ENCODE data around the gene KCNIP1.
"Not testable (repeated sequence)": the region's sequence is repeated elsewhere in the genome, so short reads cannot be mapped to it uniquely, and the experiment has no call there.

KCNIP1 gene

GRCh38 chr5:170757669-170758068 is 253.8 kb downstream of the KCNIP1 start:
- no peak for DNase-seq

DNA sequence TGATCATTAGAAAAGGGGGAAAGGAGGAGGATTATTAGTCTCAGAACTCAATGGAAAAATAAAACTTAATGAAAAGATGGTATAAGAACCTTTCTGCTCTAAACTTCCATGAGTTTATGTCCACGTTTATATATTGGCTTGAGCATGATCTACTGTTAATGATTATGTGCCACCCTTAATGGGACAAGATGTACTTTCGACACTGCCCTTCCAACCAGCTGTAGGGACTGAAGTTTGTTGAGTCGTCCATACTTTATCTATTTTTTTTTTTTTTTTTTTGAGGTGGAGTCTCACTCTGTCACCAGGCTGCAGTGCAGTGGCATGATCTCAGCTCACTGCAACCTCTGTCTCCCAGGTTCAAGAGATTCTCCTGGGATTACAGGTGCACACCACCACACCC is 254.7 kb downstream of the KCNIP1 start:
- DNase-seq = no peak

DNA sequence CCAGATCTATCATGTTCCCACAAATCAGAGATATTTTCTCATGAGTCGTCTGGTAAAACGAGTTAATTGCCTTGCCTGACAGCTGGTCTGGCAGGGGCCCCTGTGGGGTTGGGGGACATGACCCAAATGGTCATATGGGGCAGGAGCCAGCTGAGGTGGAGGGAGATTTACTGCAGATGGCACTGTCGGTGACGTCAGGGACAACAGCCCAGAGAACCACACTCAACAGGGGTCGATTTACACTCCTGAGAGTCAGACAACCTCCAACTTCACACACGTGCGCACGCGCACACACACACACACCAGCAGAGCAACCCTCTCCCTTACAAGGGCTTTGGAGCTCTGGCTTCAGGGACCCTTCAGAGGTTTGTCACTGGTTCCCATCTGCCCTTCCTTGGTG is 256.3 kb downstream of the KCNIP1 start:
- no peak for DNase-seq

DNA sequence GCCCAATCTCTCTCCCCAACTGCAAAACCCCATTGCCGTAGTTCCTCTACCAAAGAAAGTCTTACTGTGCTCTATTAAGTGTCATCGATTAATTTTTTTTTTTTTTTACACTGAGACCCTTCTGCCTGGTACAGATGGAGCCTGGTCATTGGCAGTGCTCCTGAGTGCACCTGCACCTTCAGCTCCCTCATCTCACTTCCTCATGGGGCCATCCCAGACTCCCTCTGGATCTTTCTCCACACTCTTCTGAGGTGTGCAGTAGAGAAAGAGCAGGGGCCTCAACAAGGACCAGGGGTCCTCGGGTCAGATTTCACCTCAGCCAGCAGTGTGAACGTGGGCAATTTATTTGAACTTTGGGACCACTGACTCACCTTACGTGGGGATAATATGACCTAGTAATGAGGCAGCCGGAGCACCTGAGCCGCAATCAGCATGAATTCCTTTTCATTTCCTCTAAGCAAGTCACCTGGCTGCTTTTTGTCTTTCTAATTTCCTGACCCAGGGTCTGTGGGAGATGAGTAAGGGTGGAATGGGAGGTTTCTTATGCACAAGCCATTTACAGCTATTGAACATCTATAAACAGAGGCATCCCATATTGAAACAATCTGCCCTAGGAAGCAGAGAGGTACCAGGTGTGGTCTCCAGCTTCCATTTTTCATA is 257.4 kb downstream of the KCNIP1 start:
- no peak for DNase-seq

- DNase-seq = no peak
These were observed 257.9 kb downstream of the KCNIP1 start for GRCh38 chr5:170761708-170762066.

DNA sequence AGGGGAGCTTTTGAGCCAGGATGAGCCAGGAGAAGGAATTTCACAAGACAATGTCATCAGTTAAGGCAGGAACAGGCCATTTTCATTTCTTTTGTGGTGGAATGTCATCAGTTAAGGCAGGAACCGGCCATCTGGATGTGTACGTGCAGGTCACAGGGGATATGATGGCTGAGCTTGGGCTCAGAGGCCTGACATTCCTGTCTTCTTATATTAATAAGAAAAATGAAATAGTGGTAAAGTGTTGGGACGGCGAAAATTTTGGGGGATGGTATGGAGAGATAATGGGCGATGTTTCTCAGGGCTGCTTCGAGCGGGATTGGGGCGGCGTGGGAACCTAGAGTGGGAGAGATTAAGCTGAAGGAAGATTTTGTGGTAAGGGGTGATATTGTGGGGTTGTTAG is 258.5 kb downstream of the KCNIP1 start:
- not testable (repeated sequence) for DNase-seq

DNA sequence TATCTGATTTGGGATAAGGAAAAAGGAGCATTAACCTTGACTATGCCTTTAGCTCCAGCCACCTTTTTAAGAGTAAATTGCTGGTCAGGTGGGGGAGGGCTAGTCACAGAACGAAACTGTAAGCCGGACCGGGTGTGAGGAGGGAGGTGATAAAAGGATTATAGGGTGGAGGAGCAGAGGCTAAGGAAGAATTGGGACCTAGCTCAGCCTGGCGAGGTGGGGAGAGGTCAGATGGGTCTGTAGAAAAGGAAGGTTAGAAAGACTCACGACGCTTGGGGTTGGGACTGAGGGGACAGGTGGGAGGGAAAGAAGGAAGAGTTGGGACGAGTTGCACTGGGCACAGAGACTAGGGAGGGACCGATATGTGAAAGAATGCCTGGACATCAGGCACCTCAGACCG is 262.0 kb downstream of the KCNIP1 start:
- not testable (repeated sequence) for DNase-seq

GRCh38 chr5:170769246-170769645 is 265.4 kb downstream of the KCNIP1 start:
- DNase-seq = no peak

DNA sequence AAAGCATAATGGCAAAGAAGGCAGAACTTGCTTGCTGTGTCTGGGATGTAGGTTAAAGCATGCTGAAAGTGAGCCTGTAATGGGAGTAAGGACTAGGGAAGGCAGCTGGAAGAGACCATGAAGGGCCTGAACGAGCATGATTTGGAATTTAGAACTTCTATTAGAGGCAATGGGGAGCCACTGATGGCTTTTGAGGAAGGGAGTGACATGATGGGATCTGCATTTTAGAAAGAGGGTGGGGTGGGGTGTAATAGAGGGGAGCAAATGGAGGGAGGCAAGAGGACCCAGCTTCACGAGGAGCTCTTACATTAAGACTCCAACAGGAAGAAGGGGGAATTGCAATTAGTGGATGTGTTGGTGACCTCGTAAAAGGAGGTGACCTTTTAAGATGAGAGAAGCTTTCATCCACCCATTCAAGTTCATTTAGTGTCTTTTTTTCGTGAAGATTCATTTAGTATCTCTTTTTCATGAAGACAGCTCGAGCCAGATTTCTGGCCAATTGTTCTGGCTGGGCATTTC is 266.1 kb downstream of the KCNIP1 start:
- no peak for DNase-seq

- DNase-seq = no peak
These were observed 267.7 kb downstream of the KCNIP1 start for GRCh38 chr5:170771496-170771895.

- no peak for DNase-seq
These were observed 269.5 kb downstream of the KCNIP1 start for GRCh38 chr5:170773024-170773985.

DNA sequence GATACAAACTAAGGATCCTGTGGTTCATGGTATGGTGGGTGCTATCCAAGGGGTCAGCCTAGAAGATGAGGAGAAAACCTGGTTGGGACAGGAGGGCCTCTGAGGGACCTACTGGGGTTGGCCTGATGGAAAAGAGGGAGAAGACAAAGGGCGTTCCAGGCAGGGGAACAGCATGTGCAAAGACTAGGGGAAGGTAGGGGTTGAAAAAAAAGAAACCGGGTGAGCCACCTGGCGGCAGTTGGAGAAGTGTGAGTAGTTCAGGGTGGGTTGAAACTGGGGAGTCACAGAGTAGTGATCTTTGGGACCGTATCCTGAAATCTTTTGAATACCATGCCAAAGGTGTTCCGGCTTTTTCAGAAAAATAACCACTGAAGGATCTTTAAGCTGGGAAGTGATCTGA is 271.0 kb downstream of the KCNIP1 start:
- DNase-seq = no peak

GRCh38 chr5:170781946-170782345 is 278.1 kb downstream of the KCNIP1 start:
- no peak for DNase-seq

GRCh38 chr5:170782438-170782837 is 278.6 kb downstream of the KCNIP1 start:
- no peak for DNase-seq

DNA sequence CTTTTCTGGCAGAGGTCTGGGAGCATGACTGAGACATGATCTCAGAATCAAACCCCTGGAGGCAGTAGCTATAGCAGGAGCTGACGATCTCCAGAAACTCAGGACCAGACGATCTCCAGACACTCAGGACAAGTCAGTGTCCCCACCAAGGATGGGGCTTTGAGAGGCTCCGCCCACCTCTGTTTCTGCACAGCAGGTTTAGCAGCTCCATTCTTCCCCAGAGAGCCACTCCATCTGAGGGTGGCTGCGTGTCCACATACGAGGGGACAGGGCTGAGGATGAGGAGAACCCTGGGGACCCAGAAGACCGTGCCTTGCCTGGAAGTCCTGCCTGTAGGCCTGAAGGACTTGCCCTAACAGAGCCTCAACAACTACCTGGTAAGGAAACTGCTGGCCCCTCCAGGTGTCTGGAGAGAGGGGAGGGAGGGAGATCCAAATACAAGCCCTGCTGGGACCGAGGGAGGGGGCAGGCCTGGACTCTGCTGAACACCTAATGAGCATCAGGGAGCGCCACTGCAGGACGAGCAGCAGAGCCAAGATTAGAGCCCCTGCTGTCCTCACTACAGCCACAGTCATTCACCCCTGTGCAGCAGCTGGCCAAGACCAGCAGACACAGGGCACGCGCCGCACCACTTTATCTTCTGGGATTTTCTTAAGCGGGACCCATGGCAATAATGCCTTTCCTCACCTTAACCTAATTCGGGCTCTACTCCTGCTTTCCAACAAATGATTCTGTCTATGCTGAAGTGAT is 279.9 kb downstream of the KCNIP1 start, which contains the start of gene GABRP:
Gene GABRP (plus strand): TSS at position 228 of the 750 bp plus-strand sequence. CDS start 4,891 bp downstream, outside the sequence.
- no peak for DNase-seq

- DNase-seq = no peak
These were observed 281.6 kb downstream of the KCNIP1 start for GRCh38 chr5:170785416-170785815.

Measured in central memory CD4-positive, alpha-beta T cell (primary cell).